Tibial nerve (tissue), 4 donors: ENCODE data around the gene ARID3A. TPM values are rescaled to one million over a fixed set of nuclear protein-coding genes. Genes with fewer than 3 reads are reported as not detected.

Experiments used
- DNase-seq, 2 donors: peaks; one replicate each; pipeline ENCODE4 v3.0.0-alpha.2; 2019; ENCODE audit warnings: low spot score in 2 of 2
- H3K27ac ChIP-seq, 4 donors: fragments of 200-600 bp; sonication (generic) in 3 of 4; one replicate each; pipeline ENCODE4 v1.5.1; 2017 to 2019; ENCODE audit warnings: mild to moderate bottlenecking in 1 of 4
- H3K27me3 ChIP-seq, 2 donors: fragments of 200-600 bp; sonication (generic) in 1 of 2; one replicate each; pipeline versions ENCODE4 v1.5.1 to v1.6.0; 2017 to 2019
- H3K36me3 ChIP-seq, 3 donors: fragments of 200-600 bp; sonication (generic); one replicate each; pipeline ENCODE4 v1.5.1; 2018 to 2019
- H3K4me1 ChIP-seq, 4 donors: fragments of 200-600 bp; sonication (generic) in 3 of 4; one replicate each; pipeline ENCODE4 v1.5.1; 2017 to 2019
- H3K4me3 ChIP-seq, 4 donors: fragments of 200-600 bp; sonication (generic) in 3 of 4; one replicate each; pipeline ENCODE4 v1.5.1; 2017 to 2019; ENCODE audit warnings: mild to moderate bottlenecking in 1 of 4, moderate library complexity in 1 of 4
- H3K9me3 ChIP-seq, 4 donors: fragments of 200-600 bp; sonication (generic) in 3 of 4; one replicate each; pipeline ENCODE4 v1.5.1; 2017 to 2019
- CTCF ChIP-seq, 5 experiments: fragments of 200-600 bp in 3 of 5; fragments of 450-650 bp in 2 of 5; sonication (generic) in 3 of 5; IDR thresholded peaks; one replicate each; pipeline ENCODE4 v1.5.1; 2016 to 2019; ENCODE audit warnings: antibody characterized with exemption in 5 of 5, mild to moderate bottlenecking in 3 of 5, moderate library complexity in 2 of 5
- EP300 ChIP-seq, 2 donors: sonication (generic); formaldehyde crosslinking; IDR thresholded peaks; one replicate each; pipeline ENCODE4 v1.6.1; 2017; ENCODE audit warnings: antibody characterized with exemption in 2 of 2, mild to moderate bottlenecking in 1 of 2
- POLR2A ChIP-seq, 2 donors: fragments of 450-650 bp; IDR thresholded peaks; one replicate each; pipeline ENCODE4 v1.6.1; 2017; ENCODE audit warnings: antibody characterized with exemption in 2 of 2, mild to moderate bottlenecking in 2 of 2, moderate library complexity in 2 of 2
- WGBS, 2 donors: methylation state at CpG; one replicate each; pipeline ENCODE4 v1.1.5; 2018; 5-methylcytosine and 5-hydroxymethylcytosine counted together
- total RNA-seq, 4 donors: library from RNA; depleted of rRNA; stranded (reverse); fragments of >200 nt; gene quantifications; one replicate each; pipeline ENCODE4 v1.1.0, GENCODE V29; 2016

The ARID3A gene
- total RNA-seq, 4 donors from 2014 or later = 8.1 to 15.3 (median 12.5) TPM

GRCh38 chr19:980133-980998, 54.5 kb downstream of the ARID3A start:
- Histone ChIP-seq H3K27ac (no peak overlapping the region), H3K9me3 (no peaks in the 10 kb centered on the region), H3K27me3 (no peaks in the 10 kb centered on the region), H3K36me3 (no peaks in the 10 kb centered on the region), H3K4me1 (peaks cover 0 to 37% (median 21%) of the 10 kb centered on the region in 4 donors), H3K4me3 (no peak overlapping the region)
- TF ChIP-seq POLR2A (IDR thresholded peaks at IDR 0.05) (no peak), EP300 (IDR thresholded peaks at IDR 0.05) (no peak), CTCF (IDR thresholded peaks at IDR 0.05) (no peak)
- 30 to 35% methylated on average over 28 of the region's 32 CpGs for WGBS, 2 donors
- DNase-seq = no peak

- Histone ChIP-seq H3K36me3 (peaks cover 0 to 21% (median 0%) of the 10 kb centered on the region in 3 donors), H3K27me3 (no peaks in the 10 kb centered on the region), H3K4me1 (peaks cover 0 to 44% (median 22%) of the 10 kb centered on the region in 4 donors), H3K9me3 (no peaks in the 10 kb centered on the region), H3K27ac (peak overlapping the region; percentile 29 to 88 (median 71)), H3K4me3 (peak overlapping the region in 3 of 4 donors; percentile 19 to 48 (median 35))
- WGBS, 2 donors = 0 to 2% methylated on average over 34 to 36 of the region's 46 CpGs
- peak in 1 of 2 donors; percentile 55 for DNase-seq
- TF ChIP-seq CTCF (IDR thresholded peaks at IDR 0.05) (peak; percentile 97 to 100 (median 98)), POLR2A (IDR thresholded peaks at IDR 0.05) (no peak)
Observed at GRCh38 chr19:982567-983170, 56.8 kb downstream of the ARID3A start.

- TF ChIP-seq POLR2A (IDR thresholded peaks at IDR 0.05) (peak; percentile 53 to 70), EP300 (IDR thresholded peaks at IDR 0.05) (peak in 1 of 2 donors; percentile 89), CTCF (IDR thresholded peaks at IDR 0.05) (peak in 3 of 5 experiments; percentile 35 to 68 (median 61))
- peak within 1 kb of the TSS; percentile 81 to 96 (median 92) for H3K27ac ChIP-seq
- DNase-seq = peak; percentile 88 to 91
- H3K9me3 ChIP-seq = no peaks in the 10 kb centered on the region
- H3K4me1 ChIP-seq = peaks cover 0 to 44% (median 22%) of the 10 kb centered on the region in 4 donors
- H3K36me3 ChIP-seq = peaks cover 0 to 34% (median 0%) of the 10 kb centered on the region in 3 donors
- 1% methylated on average over 24 to 71 of the region's 78 CpGs for WGBS, 2 donors
- H3K27me3 ChIP-seq = no peaks in the 10 kb centered on the region
- peak within 1 kb of the TSS; percentile 80 to 95 (median 90) for H3K4me3 ChIP-seq
Observed at GRCh38 chr19:984165-984967, 58.5 kb downstream of the ARID3A start, which contains the start of gene WDR18. TSS of gene WDR18 (plus strand) at chr19:984345. CDS start at chr19:984354, 9 bp downstream.

- TF ChIP-seq EP300 (IDR thresholded peaks at IDR 0.05) (no peak), CTCF (IDR thresholded peaks at IDR 0.05) (no peak), POLR2A (IDR thresholded peaks at IDR 0.05) (no peak)
- Histone ChIP-seq H3K27me3 (no peaks in the 10 kb centered on the region), H3K4me3 (no peak overlapping the region), H3K36me3 (peaks cover 0 to 51% (median 0%) of the 10 kb centered on the region in 3 donors), H3K27ac (no peak overlapping the region), H3K9me3 (no peaks in the 10 kb centered on the region), H3K4me1 (peaks cover 0 to 34% (median 22%) of the 10 kb centered on the region in 4 donors)
- DNase-seq = no peak
- 92 to 97% methylated on average over 12 to 14 of the region's 14 CpGs for WGBS, 2 donors
Observed at GRCh38 chr19:986083-986482, 60.2 kb downstream of the ARID3A start.
